SK-N-MC (cell line): ENCODE measurements around the gene LSM3.

ENCODE experiments used
- DNase-seq: peaks from one replicate; pipeline ENCODE4 v3.0.0-alpha.2; 2011; ENCODE audit warnings: low read depth, low spot score
- H3K27ac ChIP-seq: fragments of 200-600 bp; sonication (generic); 2 replicates; pipeline ENCODE4 v1.5.1; 2016; ENCODE audit warnings: mixed run types
- H3K36me3 ChIP-seq: fragments of 200-600 bp; sonication (generic); 2 replicates; pipeline ENCODE4 v1.6.1; 2017; ENCODE audit warnings: antibody characterized with exemption, low read length, mixed read lengths; ENCODE audit not compliant: insufficient read depth
- H3K4me3 ChIP-seq: fragments of 200-600 bp; sonication (generic); 2 replicates; pipeline ENCODE4 v1.5.1; 2016
- H3K9ac ChIP-seq: fragments of 200-600 bp; sonication (generic); 2 replicates; pipeline ENCODE4 v1.8.0; 2017; ENCODE audit warnings: mixed run types, mixed read lengths; ENCODE audit not compliant: insufficient read length
- H3K9me3 ChIP-seq: fragments of 200-600 bp; sonication (generic); 2 replicates; pipeline ENCODE4 v1.6.1; 2017; ENCODE audit warnings: low read depth, mild to moderate bottlenecking, antibody characterized with exemption, low read length, moderate library complexity, mixed read lengths
- EZH2 ChIP-seq: fragments of 200-600 bp; sonication (generic); IDR thresholded peaks from one replicate; pipeline ENCODE4 v1.6.1; 2017; ENCODE audit warnings: antibody characterized with exemption
- FOXP2 ChIP-seq: optimal IDR thresholded peaks from 2 replicates; pipeline ENCODE3; 2011; ENCODE audit warnings: mild to moderate bottlenecking, moderate library complexity; ENCODE audit not compliant: insufficient read depth; ENCODE audit errors: extremely low read length, control extremely low read depth
- POLR2AphosphoS5 ChIP-seq: IDR thresholded peaks from 2 replicates; pipeline ENCODE4 v1.6.1; 2012; ENCODE audit warnings: mild to moderate bottlenecking, low read depth, low read length, borderline replicate concordance

LSM3 gene

DNA sequence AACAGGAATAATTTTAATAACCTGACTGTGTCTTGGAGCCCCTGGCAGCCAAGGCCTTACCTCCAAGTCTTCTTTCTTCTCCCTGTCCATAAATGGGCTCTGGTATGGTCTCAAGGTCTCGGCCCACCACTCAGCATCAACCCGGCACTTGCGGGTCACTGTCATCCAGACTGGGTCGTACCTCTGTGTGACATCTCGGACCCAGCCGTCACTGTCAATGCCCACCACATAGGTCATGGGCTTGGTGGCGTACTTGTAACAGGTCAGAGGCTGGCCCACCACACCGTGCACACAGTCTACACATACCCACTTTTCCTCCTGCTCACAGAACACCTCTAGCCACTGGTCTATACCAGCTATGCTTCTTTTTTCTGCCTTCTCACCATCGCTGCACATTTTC, 20.7 kb upstream of the LSM3 start:
- Histone ChIP-seq H3K9ac (no peak overlapping the region), H3K27ac (no peak overlapping the region), H3K9me3 (no peaks in the 10 kb centered on the region), H3K36me3 (peaks cover 51% of the 10 kb centered on the region), H3K4me3 (no peak overlapping the region)
- no peak for TF ChIP-seq FOXP2
- DNase-seq, result no peak

DNA sequence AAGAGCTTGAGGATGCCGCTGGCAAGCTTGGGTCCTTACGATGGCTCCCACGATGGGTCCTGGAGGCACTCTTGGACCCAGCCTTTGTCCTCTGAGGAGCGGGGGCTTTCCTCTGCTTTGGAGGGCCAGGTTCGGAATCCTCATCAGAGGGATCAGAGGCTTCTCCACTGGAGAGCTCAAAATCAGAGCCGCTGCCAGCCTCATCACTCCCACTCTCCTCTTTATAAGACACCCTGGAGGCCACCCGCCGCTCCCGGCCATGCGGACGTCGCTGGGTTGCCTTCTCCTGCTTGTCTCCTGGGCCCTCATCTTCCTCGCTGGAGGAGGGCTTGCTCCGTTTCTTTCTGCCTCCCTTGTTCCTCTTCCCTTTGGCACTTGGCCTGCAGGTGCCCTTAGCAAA, 20.2 kb upstream of the LSM3 start:
- no peak for DNase-seq
- no peak overlapping the region for H3K4me3 ChIP-seq
- H3K36me3 ChIP-seq, result peaks cover 56% of the 10 kb centered on the region
- no peak for TF ChIP-seq FOXP2
- no peak for TF ChIP-seq POLR2AphosphoS5
- no peak for TF ChIP-seq EZH2
- H3K9ac ChIP-seq, result no peak overlapping the region
- H3K9me3 ChIP-seq, result no peaks in the 10 kb centered on the region
- H3K27ac ChIP-seq, result no peak overlapping the region

DNA sequence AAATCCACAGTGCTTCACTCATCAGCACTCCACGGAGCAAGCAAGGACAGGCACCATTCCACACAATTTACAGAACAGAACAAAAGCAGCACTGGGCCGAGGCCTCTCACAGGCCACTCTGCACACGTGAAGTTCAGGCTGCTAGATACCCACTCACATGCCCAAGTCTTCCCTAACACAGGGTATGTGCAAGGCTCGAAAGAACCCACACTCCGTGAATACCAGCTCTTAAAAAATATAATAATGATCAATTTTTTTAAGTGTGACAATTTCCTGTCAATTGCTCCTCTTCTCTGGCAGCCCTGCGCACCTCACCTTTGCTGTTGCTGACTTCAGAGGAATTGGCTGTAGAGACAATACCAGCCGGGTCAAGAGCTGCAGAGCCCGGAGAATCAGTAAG, 19.2 kb upstream of the LSM3 start:
- no peak overlapping the region for H3K4me3 ChIP-seq
- H3K9ac ChIP-seq, result no peak overlapping the region
- H3K9me3 ChIP-seq, result no peaks in the 10 kb centered on the region
- no peak for DNase-seq
- TF ChIP-seq EZH2 (no peak), FOXP2 (no peak), POLR2AphosphoS5 (no peak)
- H3K36me3 ChIP-seq, result peaks cover 66% of the 10 kb centered on the region
- H3K27ac ChIP-seq, result no peak overlapping the region

DNA sequence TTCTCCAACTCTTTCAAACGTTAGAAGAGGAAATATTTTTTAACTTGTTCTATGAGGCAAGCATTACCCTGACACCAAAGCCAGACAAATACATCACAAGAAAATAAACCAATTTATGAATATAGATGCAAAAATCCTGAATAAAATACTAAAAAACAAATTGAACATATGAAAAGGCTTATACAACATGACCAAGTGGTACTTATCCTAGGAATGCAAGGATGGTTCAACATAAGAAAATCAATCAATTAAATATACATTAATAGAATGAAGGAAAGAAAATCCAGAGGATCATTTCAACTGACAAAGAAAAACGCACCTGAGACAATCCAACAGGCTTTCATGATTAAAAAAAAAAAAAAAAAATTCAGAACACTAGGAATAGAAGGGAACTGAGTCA, 17.3 kb upstream of the LSM3 start:
- Histone ChIP-seq H3K9ac (no peak overlapping the region), H3K27ac (no peak overlapping the region), H3K9me3 (no peaks in the 10 kb centered on the region), H3K4me3 (no peak overlapping the region), H3K36me3 (peaks cover 74% of the 10 kb centered on the region)
- TF ChIP-seq POLR2AphosphoS5 (no peak), EZH2 (no peak)
- DNase-seq, result no peak

DNA sequence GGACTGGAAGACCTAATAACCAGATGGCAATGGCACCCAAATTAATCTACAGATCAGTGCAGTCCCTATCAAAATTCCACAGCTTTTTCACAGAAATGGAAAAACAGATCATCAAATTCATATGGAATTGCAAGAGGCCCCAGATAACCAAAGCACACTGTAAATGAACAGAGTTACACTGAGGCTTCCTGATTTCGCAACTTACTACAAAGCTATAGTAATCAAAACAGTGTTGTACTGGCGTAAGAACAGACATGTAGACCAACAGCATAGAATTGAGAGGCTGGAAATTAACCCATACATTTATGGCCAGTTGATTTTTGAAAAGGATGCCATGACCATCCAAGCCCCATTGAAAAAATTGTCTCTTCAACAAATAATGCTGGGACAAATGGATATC, 16.4 kb upstream of the LSM3 start:
- no peak overlapping the region for H3K4me3 ChIP-seq
- DNase-seq, result no peak
- no peaks in the 10 kb centered on the region for H3K9me3 ChIP-seq
- H3K36me3 ChIP-seq, result peaks cover 79% of the 10 kb centered on the region
- no peak overlapping the region for H3K27ac ChIP-seq
- TF ChIP-seq EZH2 (no peak), POLR2AphosphoS5 (no peak), FOXP2 (no peak)
- no peak overlapping the region for H3K9ac ChIP-seq

DNA sequence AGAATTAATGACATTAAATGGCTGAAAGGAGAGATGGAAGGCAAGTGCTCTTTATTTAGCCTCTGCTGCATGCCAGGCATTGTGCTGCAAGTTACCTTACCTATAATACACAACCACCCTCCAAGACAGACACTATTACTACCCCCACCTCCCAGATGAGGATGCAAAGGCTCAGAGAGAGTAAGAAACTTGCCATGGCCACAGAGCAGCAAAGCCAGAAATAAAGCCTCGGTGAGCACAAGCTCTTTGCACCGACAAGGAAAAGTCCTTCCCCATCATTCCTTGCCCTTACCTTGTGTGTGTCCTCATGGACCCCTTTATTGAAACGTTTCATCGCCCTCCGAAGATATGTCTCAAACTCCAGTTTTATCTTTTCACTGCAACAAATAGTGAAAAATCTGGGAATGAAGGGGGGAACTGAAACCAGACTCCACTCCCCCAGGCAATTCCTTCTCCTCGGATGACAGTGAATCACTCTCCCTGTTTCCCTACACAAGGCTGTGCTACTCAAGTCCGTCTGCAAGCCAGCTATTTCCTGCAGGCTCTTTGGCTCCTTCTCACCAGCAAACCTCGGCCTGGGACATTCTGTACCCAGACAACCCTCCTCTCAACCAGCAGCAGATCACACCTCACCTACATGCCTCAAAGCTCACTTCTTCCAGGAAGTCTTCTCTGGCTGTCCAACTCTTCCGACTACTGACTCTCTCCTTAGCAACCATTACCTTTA, 11.6 kb upstream of the LSM3 start:
- Histone ChIP-seq H3K36me3 (peaks cover 74% of the 10 kb centered on the region), H3K27ac (no peak overlapping the region), H3K9ac (no peak overlapping the region), H3K9me3 (no peaks in the 10 kb centered on the region), H3K4me3 (no peak overlapping the region)
- no peak for DNase-seq
- no peak for TF ChIP-seq POLR2AphosphoS5
- no peak for TF ChIP-seq EZH2
- TF ChIP-seq FOXP2, result no peak

DNA sequence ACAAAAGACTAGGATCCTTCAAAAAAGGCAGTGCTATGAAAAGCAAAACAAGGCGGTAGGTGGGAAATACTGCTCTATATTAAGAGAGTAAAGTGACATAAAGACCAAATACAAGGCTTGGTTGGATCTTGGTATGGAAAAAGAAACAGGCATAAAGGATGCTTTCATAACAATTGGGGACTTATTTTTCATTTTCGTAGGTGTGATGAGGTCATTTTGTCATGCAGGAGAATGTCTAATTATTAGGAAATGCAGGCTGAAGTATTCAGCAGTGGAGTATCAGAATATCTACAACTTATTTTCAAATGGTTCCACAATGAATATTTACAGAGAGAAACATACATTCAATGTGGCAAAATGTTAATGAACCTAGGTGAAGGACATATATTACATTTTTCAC, 9.2 kb upstream of the LSM3 start:
- H3K9ac ChIP-seq, result no peak overlapping the region
- H3K36me3 ChIP-seq, result peaks cover 60% of the 10 kb centered on the region
- no peak overlapping the region for H3K4me3 ChIP-seq
- no peak for DNase-seq
- H3K9me3 ChIP-seq, result no peaks in the 10 kb centered on the region
- no peak overlapping the region for H3K27ac ChIP-seq
- no peak for TF ChIP-seq POLR2AphosphoS5
- no peak for TF ChIP-seq FOXP2
- no peak for TF ChIP-seq EZH2

DNA sequence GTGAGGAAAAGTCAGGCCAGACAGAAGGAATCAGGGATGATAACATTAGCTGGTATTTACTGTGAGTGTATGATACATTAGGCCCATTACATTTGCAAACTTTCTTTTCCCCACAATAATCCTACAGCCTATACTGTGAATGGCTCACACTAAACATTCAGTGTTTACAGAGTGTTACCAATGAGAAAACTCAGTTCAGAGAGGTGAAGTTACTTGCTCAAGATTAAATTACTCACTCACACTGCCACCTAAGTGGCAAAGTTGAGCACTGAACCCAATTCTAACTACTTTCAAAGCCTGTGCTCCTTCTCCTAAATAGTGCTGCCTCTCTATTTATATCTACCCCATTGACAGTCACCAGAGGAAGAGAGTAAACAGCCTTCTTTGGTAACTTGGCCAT, 8.7 kb upstream of the LSM3 start:
- no peak overlapping the region for H3K4me3 ChIP-seq
- H3K36me3 ChIP-seq, result peaks cover 56% of the 10 kb centered on the region
- no peak overlapping the region for H3K9ac ChIP-seq
- DNase-seq, result no peak
- H3K27ac ChIP-seq, result peak overlapping the region; percentile 91
- H3K9me3 ChIP-seq, result no peaks in the 10 kb centered on the region
- no peak for TF ChIP-seq EZH2
- no peak for TF ChIP-seq POLR2AphosphoS5
- TF ChIP-seq FOXP2, result no peak

DNA sequence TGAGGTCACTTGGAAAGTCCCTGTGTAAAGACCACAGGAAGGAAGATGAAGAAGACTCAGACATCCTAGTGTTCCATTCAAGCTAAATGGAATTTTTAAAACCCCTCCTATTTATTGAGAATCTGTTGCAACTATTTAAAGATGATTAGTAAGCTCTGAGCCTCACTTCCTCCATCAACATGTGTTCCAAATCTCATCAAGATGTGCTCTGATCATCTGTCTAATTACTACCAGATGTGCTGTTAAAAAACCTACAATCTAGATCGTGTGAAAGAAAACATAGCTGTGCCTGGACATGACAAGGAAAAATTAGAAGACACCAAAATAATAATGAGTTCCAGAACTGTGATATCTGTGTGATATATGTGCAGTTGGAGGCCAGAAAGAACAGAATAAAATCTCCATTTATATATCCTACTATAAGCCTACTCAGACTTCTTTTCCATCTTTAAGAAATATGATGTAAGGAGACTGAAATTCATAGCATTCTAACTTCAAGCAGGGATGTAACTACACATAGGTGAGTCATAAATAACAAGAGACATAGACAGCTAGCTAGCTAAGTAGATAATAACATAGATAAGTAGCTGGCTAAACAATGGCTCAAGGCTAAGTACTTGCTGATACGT, 8.0 kb upstream of the LSM3 start:
- TF ChIP-seq FOXP2 (no peak), POLR2AphosphoS5 (no peak), EZH2 (no peak)
- Histone ChIP-seq H3K36me3 (peaks cover 52% of the 10 kb centered on the region), H3K9ac (no peak overlapping the region), H3K4me3 (no peak overlapping the region), H3K9me3 (no peaks in the 10 kb centered on the region), H3K27ac (peak overlapping the region; percentile 91)
- DNase-seq, result no peak
